Heart left ventricle (tissue), 16 donors: ENCODE results near the gene TMEM131L. TPM values are rescaled to one million over a fixed set of nuclear protein-coding genes. Genes with fewer than 3 reads are reported as not detected.

Experiments
- ATAC-seq, 4 donors: fragments of 200-7000 bp; cut with Tn5 transposase; one replicate each; pipeline ENCODE4 v1.9.1; 2020 to 2022; ENCODE audit warnings: moderate library complexity in 4 of 4, mild to moderate bottlenecking in 3 of 4, moderate number of reproducible peaks in 1 of 4
- DNase-seq, 5 donors: peaks; one replicate each; pipeline ENCODE4 v3.0.0-alpha.2; 2020
- H3K27ac ChIP-seq, 12 donors: fragments of 200-600 bp; sonication (generic) in 4 of 12; one replicate each; pipeline versions ENCODE4 v1.5.0 to v1.8.0; 2016 to 2022; ENCODE audit warnings: mild to moderate bottlenecking in 2 of 12
- H3K27me3 ChIP-seq, 9 donors: fragments of 200-600 bp; sonication (generic) in 2 of 9; one replicate each; pipeline versions ENCODE4 v1.5.1 to v1.8.0; 2016 to 2022; ENCODE audit warnings: mild to moderate bottlenecking in 3 of 9
- H3K36me3 ChIP-seq, 9 donors: fragments of 200-600 bp; sonication (generic) in 2 of 9; one replicate each; pipeline versions ENCODE4 v1.5.0 to v1.8.0; 2018 to 2022; ENCODE audit warnings: mild to moderate bottlenecking in 2 of 9
- H3K4me1 ChIP-seq, 12 donors: fragments of 200-600 bp; sonication (generic) in 4 of 12; one replicate each; pipeline versions ENCODE4 v1.5.0 to v1.8.0; 2016 to 2022; ENCODE audit warnings: mild to moderate bottlenecking in 3 of 12
- H3K4me3 ChIP-seq, 12 donors: fragments of 200-600 bp; sonication (generic) in 4 of 12; one replicate each; pipeline versions ENCODE4 v1.5.0 to v1.8.0; 2017 to 2022; ENCODE audit warnings: mild to moderate bottlenecking in 9 of 12, moderate library complexity in 4 of 12
- H3K9me3 ChIP-seq, 12 donors: fragments of 200-600 bp; sonication (generic) in 4 of 12; one replicate each; pipeline versions ENCODE4 v1.5.0 to v1.8.0; 2016 to 2022; ENCODE audit warnings: mild to moderate bottlenecking in 1 of 12
- CTCF ChIP-seq, 12 donors: fragments of 200-600 bp; sonication (generic) in 4 of 12; IDR thresholded peaks; one replicate each; pipeline versions ENCODE4 v1.5.0 to v1.8.0; 2018 to 2022; ENCODE audit warnings: antibody characterized with exemption in 12 of 12, mild to moderate bottlenecking in 5 of 12
- POLR2A ChIP-seq, 2 donors: fragments of 450-650 bp; IDR thresholded peaks; one replicate each; pipeline ENCODE4 v1.6.1; 2017; ENCODE audit warnings: antibody characterized with exemption in 2 of 2, mild to moderate bottlenecking in 2 of 2, moderate library complexity in 2 of 2
- WGBS, 4 donors: extraction: QIAGEN DNeasy Blood & Tissue Kit in 2 of 4; methylation state at CpG; one replicate each; pipeline versions ENCODE4 v1.1.5 to v1.1.7; 2013 to 2018; 5-methylcytosine and 5-hydroxymethylcytosine counted together
- intact Hi-C, 10 donors: fragments of 100-400 bp; cut with DNase I; formaldehyde crosslinking; loops; one replicate each; pipeline versions ENCODE4 v1.11.1 to v1.14.2; 2022
- polyA plus RNA-seq, 2 donors: library from polyadenylated mRNA; stranded (reverse); fragments of 200-250 nt; gene quantifications; one replicate each; pipeline ENCODE4 v1.2.3, GENCODE V29; 2013
- total RNA-seq, 9 donors: library from RNA; depleted of rRNA in 2 of 9; stranded (reverse); fragments of >200 nt in 2 of 9; fragmentation: NEBNext Ultra II Directional in 3 of 9; extraction: Animal tissue kit (Norgen Biotek cat#: 25700) in 3 of 9; gene quantifications; one replicate each; pipeline versions ENCODE4 v1.1.0 to v1.2.4, GENCODE V29; 2016 to 2023
- donor health status: ischemic (EF 13 %, LVEDD 7.1; RV severe dilation, severe dysfunction).
- donor health status: healthy with polysubstance abuse.
- donor health status: DM: no; HTN: yes; CAD: no.
- donor health status: DM: no; HTN: no; CAD: no.
- donor health status: ischemic (EF 25% LVEDD 6.9; RV normal size, moderate dysfunction).
- donor health status: ischemic (EF 25% LVEDD 5.7; RV mildly dilated, moderate dysfunction).
- donor health status: healthy.
- donor health status: DM: yes; HTN: yes; CAD: no.
- donor health status: ischemic (EF 35%, LVEDD 5.7; RV mildly dilated, moderate dysfunction).
- donor health status: nonischemic (EF 11% LVEDD 7.7; RV severe dilation, severe dysfunction).
- donor health status: DM: yes; HTN: yes; CAD: no.
- donor health status: PGD.
- donor health status: ischemic (EF 29% LVEDD 5.4; RV normal size, mild dysfunction).
- donor health status: nonischemic (EF 23%, LVEDD 6.1; RV moderate dilation, normal function).

The TMEM131L gene
- total and polyA plus RNA-seq, 11 donors = 3.8 to 22.2 (median 19.6) TPM

- Histone ChIP-seq H3K4me1 (no peaks in the 10 kb centered on the region), H3K9me3 (no peaks in the 10 kb centered on the region), H3K27me3 (no peaks in the 10 kb centered on the region), H3K4me3 (no peak overlapping the region), H3K27ac (no peak overlapping the region), H3K36me3 (no peaks in the 10 kb centered on the region)
- no peak for ATAC-seq
- intact Hi-C loops = no loop called here
- TF ChIP-seq POLR2A (IDR thresholded peaks at IDR 0.05) (no peak), CTCF (IDR thresholded peaks at IDR 0.05) (no peak)
- DNase-seq = no peak
- WGBS, 4 donors = 68 to 76% (median 69%) methylated on average over 3 of the region's 3 CpGs
Observed at GRCh38 chr4:153418558-153418957, 47.6 kb upstream of the TMEM131L start.

GRCh38 chr4:153419029-153419428, 47.1 kb upstream of the TMEM131L start:
- 86 to 88% (median 88%) methylated on average over 5 of the region's 5 CpGs for WGBS, 4 donors
- no peak for ATAC-seq
- DNase-seq = no peak
- no peak overlapping the region for H3K4me3 ChIP-seq
- no peaks in the 10 kb centered on the region for H3K27me3 ChIP-seq
- H3K36me3 ChIP-seq = no peaks in the 10 kb centered on the region
- no peaks in the 10 kb centered on the region for H3K9me3 ChIP-seq
- no peak for TF ChIP-seq POLR2A (IDR thresholded peaks at IDR 0.05)
- TF ChIP-seq CTCF (IDR thresholded peaks at IDR 0.05) = no peak
- intact Hi-C loops = no loop called here
- no peaks in the 10 kb centered on the region for H3K4me1 ChIP-seq
- H3K27ac ChIP-seq = no peak overlapping the region

- DNase-seq (no peak), ATAC-seq (no peak)
- WGBS, 4 donors = 69 to 90% (median 83%) methylated on average over 9 of the region's 9 CpGs
- Histone ChIP-seq H3K9me3 (no peaks in the 10 kb centered on the region), H3K4me1 (no peaks in the 10 kb centered on the region), H3K36me3 (no peaks in the 10 kb centered on the region), H3K4me3 (no peak overlapping the region), H3K27ac (no peak overlapping the region), H3K27me3 (no peaks in the 10 kb centered on the region)
- intact Hi-C loops = loop anchor here in 1 of 10 donors (10.0 kb wide), 1 partner anchor 65 kb away; no protein-coding TSS in a partner anchor
- no peak for TF ChIP-seq CTCF (IDR thresholded peaks at IDR 0.05)
- TF ChIP-seq POLR2A (IDR thresholded peaks at IDR 0.05) = no peak
Observed at GRCh38 chr4:153419673-153420278, 46.4 kb upstream of the TMEM131L start.

- 91 to 96% (median 95%) methylated on average over 2 of the region's 2 CpGs for WGBS, 4 donors
- Histone ChIP-seq H3K27ac (no peak overlapping the region), H3K36me3 (no peaks in the 10 kb centered on the region), H3K27me3 (no peaks in the 10 kb centered on the region), H3K4me1 (no peaks in the 10 kb centered on the region), H3K4me3 (no peak overlapping the region), H3K9me3 (no peaks in the 10 kb centered on the region)
- intact Hi-C loops = loop anchor here in 1 of 10 donors (10.0 kb wide), 1 partner anchor 66 kb away; no protein-coding TSS in a partner anchor
- TF ChIP-seq POLR2A (IDR thresholded peaks at IDR 0.05) (no peak), CTCF (IDR thresholded peaks at IDR 0.05) (no peak)
- ATAC-seq = no peak
- no peak for DNase-seq
Observed at GRCh38 chr4:153420361-153420760, 45.8 kb upstream of the TMEM131L start.
